SK-N-SH treated with all-trans-retinoic acid at 6 μM for 48 hours (cell line): ENCODE measurements around the gene S100A6.

Source experiments
- ATAC-seq: fragments of 200-7000 bp; cut with Tn5 transposase; 3 replicates; pipeline ENCODE4 v1.9.1; 2020; ENCODE audit warnings: mild to moderate bottlenecking, moderate library complexity
- ARNTL ChIP-seq: fragments of 450-650 bp; formaldehyde crosslinking; IDR thresholded peaks from 2 replicates; pipeline ENCODE4 v1.5.0; 2020; ENCODE audit warnings: low read depth, mild to moderate bottlenecking, moderate library complexity, borderline replicate concordance
- BACH2 ChIP-seq: fragments of 250-450 bp; sonication (Bioruptor Pico); IDR thresholded peaks from 2 replicates; pipeline ENCODE4 v1.9.0; 2021; ENCODE audit warnings: mild to moderate bottlenecking, borderline replicate concordance
- CREB5 ChIP-seq: fragments of 250-450 bp; sonication (Bioruptor Pico); IDR thresholded peaks from 2 replicates; pipeline ENCODE4 v1.5.1; 2020; ENCODE audit warnings: low read depth, mild to moderate bottlenecking, moderate library complexity
- CSDC2 ChIP-seq: fragments of 250-450 bp; sonication (Bioruptor Pico); IDR thresholded peaks from 2 replicates; pipeline ENCODE4 v1.5.0; 2020; ENCODE audit warnings: mild to moderate bottlenecking, moderate library complexity
- CSRNP3 ChIP-seq: fragments of 250-450 bp; sonication (Bioruptor Pico); IDR thresholded peaks from 2 replicates; pipeline ENCODE4 v1.5.1; 2021; ENCODE audit warnings: mild to moderate bottlenecking, moderate library complexity
- ESRRG ChIP-seq: fragments of 250-450 bp; sonication (Bioruptor Pico); IDR thresholded peaks from 2 replicates; pipeline ENCODE4 v1.6.1; 2021; ENCODE audit warnings: mild to moderate bottlenecking
- GLIS3 ChIP-seq: fragments of 250-450 bp; sonication (Bioruptor Pico); IDR thresholded peaks from 2 replicates; pipeline ENCODE4 v1.5.0; 2020; ENCODE audit warnings: mild to moderate bottlenecking, moderate library complexity
- ISL1 ChIP-seq: fragments of 250-450 bp; sonication (Bioruptor Pico); IDR thresholded peaks from 2 replicates; pipeline ENCODE4 v2.1.2; 2022; ENCODE audit warnings: mild to moderate bottlenecking, moderate library complexity
- OSR1 ChIP-seq: fragments of 250-450 bp; sonication (Bioruptor Pico); IDR thresholded peaks from 2 replicates; pipeline ENCODE4 v1.8.0; 2022; ENCODE audit warnings: moderate library complexity, mild to moderate bottlenecking, inconsistent platforms
- PATZ1 ChIP-seq: fragments of 250-450 bp; sonication (Bioruptor Pico); IDR thresholded peaks from 2 replicates; pipeline ENCODE4 v1.8.0; 2020; ENCODE audit warnings: mild to moderate bottlenecking, moderate library complexity, borderline replicate concordance
- PPARA ChIP-seq: fragments of 250-450 bp; sonication (Bioruptor Pico); IDR thresholded peaks from 2 replicates; pipeline ENCODE4 v1.5.0; 2020; ENCODE audit warnings: mild to moderate bottlenecking, borderline replicate concordance
- RARB ChIP-seq: fragments of 250-450 bp; sonication (Bioruptor Pico); IDR thresholded peaks from 2 replicates; pipeline ENCODE4 v1.8.0; 2021; ENCODE audit warnings: mild to moderate bottlenecking, moderate library complexity
- SNAI2 ChIP-seq: fragments of 250-450 bp; sonication (Bioruptor Pico); IDR thresholded peaks from 2 replicates; pipeline ENCODE4 v1.5.0; 2020; ENCODE audit warnings: mild to moderate bottlenecking, moderate library complexity
- TCF4 ChIP-seq: fragments of 250-450 bp; sonication (Bioruptor Pico); IDR thresholded peaks from 2 replicates; pipeline ENCODE4 v1.8.0; 2021; ENCODE audit warnings: mild to moderate bottlenecking, moderate library complexity, borderline replicate concordance
- TOX ChIP-seq: fragments of 250-450 bp; sonication (Bioruptor Pico); IDR thresholded peaks from 2 replicates; pipeline ENCODE4 v1.8.0; 2021; ENCODE audit warnings: mild to moderate bottlenecking, moderate library complexity, borderline replicate concordance
- ZC3H10 ChIP-seq: fragments of 250-450 bp; sonication (Bioruptor Pico); IDR thresholded peaks from 2 replicates; pipeline ENCODE4 v1.5.1; 2021; ENCODE audit warnings: mild to moderate bottlenecking, moderate library complexity
- ZFP3 ChIP-seq: fragments of 250-450 bp; sonication (Bioruptor Pico); IDR thresholded peaks from 2 replicates; pipeline ENCODE4 v1.5.0; 2020; ENCODE audit warnings: mild to moderate bottlenecking, moderate library complexity
- ZFP30 ChIP-seq: fragments of 450-650 bp; formaldehyde crosslinking; IDR thresholded peaks from 2 replicates; pipeline ENCODE4 v1.5.0; 2022; ENCODE audit warnings: mild to moderate bottlenecking, moderate library complexity
- ZNF565 ChIP-seq: fragments of 450-650 bp; formaldehyde crosslinking; conservative IDR thresholded peaks from 2 replicates; pipeline ENCODE4 v1.5.0; 2020; ENCODE audit warnings: low read depth, mild to moderate bottlenecking, moderate library complexity
- ZNF70 ChIP-seq: fragments of 450-650 bp; formaldehyde crosslinking; IDR thresholded peaks from 2 replicates; pipeline ENCODE4 v1.5.0; 2020; ENCODE audit warnings: mild to moderate bottlenecking, moderate library complexity
- ZNF8 ChIP-seq: fragments of 450-650 bp; formaldehyde crosslinking; IDR thresholded peaks from 2 replicates; pipeline ENCODE4 v1.5.0; 2020; ENCODE audit warnings: mild to moderate bottlenecking, moderate library complexity
- TF ChIP-seq, protein P1 (sequence below): fragments of 250-450 bp; sonication (Bioruptor Pico); IDR thresholded peaks from 2 replicates; pipeline ENCODE4 v1.8.0; 2021; ENCODE audit warnings: low read depth, mild to moderate bottlenecking, moderate library complexity, borderline replicate concordance
- TF ChIP-seq, protein P2 (sequence below): fragments of 250-450 bp; sonication (Bioruptor Pico); IDR thresholded peaks from 2 replicates; pipeline ENCODE4 v1.5.0; 2020; ENCODE audit warnings: mild to moderate bottlenecking, moderate library complexity

Gene S100A6

GRCh38 chr1:153565529-153566374, 30.0 kb upstream of the S100A6 start, which contains the start of gene S100A2:
Gene S100A2 (minus strand): TSS chr1:153565844. CDS start chr1:153563877, 1,967 bp downstream.
- ATAC-seq = peak; percentile 68
- TF ChIP-seq PATZ1 (CRISPR knock-in tag) (peak; percentile 60; the same call in 1 of the 2 replicates), RARB (CRISPR knock-in tag) (no peak), ZNF8 (CRISPR knock-in tag) (no peak), ZFP3 (CRISPR knock-in tag) (peak; percentile 75), SNAI2 (CRISPR knock-in tag) (no peak), GLIS3 (CRISPR knock-in tag) (no peak), CSDC2 (peak; percentile 38; the same call in 1 of the 2 replicates), ZNF70 (no peak), CREB5 (CRISPR knock-in tag) (no peak), ARNTL (CRISPR knock-in tag) (no peak), ZNF565 (CRISPR knock-in tag) (0 out of 2 replicates have a peak, but pooled peaks have one; percentile 72), PPARA (no peak), TCF4 (CRISPR knock-in tag) (no peak), ZFP30 (CRISPR knock-in tag) (no peak), ZC3H10 (CRISPR knock-in tag) (no peak), ESRRG (no peak), CSRNP3 (CRISPR knock-in tag) (no peak), ISL1 (CRISPR knock-in tag) (no peak), OSR1 (peak; percentile 80), TOX (CRISPR knock-in tag) (peak; percentile 67; the same call in 1 of the 2 replicates), BACH2 (CRISPR knock-in tag) (no peak)
- TF ChIP-seq, protein P1, sequence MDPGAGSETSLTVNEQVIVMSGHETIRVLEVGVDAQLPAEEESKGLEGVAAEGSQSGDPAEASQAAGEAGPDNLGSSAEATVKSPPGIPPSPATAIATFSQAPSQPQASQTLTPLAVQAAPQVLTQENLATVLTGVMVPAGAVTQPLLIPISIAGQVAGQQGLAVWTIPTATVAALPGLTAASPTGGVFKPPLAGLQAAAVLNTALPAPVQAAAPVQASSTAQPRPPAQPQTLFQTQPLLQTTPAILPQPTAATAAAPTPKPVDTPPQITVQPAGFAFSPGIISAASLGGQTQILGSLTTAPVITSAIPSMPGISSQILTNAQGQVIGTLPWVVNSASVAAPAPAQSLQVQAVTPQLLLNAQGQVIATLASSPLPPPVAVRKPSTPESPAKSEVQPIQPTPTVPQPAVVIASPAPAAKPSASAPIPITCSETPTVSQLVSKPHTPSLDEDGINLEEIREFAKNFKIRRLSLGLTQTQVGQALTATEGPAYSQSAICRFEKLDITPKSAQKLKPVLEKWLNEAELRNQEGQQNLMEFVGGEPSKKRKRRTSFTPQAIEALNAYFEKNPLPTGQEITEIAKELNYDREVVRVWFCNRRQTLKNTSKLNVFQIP (CRISPR knock-in tag) = peak; percentile 83; the same call in 1 of the 2 replicates
- TF ChIP-seq, protein P2, sequence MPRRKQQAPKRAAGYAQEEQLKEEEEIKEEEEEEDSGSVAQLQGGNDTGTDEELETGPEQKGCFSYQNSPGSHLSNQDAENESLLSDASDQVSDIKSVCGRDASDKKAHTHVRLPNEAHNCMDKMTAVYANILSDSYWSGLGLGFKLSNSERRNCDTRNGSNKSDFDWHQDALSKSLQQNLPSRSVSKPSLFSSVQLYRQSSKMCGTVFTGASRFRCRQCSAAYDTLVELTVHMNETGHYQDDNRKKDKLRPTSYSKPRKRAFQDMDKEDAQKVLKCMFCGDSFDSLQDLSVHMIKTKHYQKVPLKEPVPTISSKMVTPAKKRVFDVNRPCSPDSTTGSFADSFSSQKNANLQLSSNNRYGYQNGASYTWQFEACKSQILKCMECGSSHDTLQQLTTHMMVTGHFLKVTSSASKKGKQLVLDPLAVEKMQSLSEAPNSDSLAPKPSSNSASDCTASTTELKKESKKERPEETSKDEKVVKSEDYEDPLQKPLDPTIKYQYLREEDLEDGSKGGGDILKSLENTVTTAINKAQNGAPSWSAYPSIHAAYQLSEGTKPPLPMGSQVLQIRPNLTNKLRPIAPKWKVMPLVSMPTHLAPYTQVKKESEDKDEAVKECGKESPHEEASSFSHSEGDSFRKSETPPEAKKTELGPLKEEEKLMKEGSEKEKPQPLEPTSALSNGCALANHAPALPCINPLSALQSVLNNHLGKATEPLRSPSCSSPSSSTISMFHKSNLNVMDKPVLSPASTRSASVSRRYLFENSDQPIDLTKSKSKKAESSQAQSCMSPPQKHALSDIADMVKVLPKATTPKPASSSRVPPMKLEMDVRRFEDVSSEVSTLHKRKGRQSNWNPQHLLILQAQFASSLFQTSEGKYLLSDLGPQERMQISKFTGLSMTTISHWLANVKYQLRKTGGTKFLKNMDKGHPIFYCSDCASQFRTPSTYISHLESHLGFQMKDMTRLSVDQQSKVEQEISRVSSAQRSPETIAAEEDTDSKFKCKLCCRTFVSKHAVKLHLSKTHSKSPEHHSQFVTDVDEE (CRISPR knock-in tag) = no peak

DNA sequence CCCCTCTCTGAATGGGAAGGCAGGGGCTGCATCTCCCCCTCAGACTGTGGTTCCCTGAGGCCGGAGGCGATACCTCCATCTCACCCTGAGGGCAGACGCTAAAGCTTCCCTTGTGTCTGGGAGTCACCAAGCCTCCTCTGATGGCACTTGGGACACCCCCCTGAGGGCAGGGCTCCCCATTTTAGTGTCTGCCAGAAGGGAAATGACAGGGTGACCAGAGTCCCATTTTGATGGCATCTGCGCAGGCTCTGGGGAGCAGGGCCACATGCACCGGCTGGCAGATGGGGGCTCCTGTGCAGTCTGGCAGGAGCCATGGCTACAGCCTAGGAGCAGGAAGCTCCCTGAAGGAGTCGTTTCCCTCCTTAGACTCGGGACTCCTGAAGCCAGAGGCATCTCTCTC, 28.2 kb upstream of the S100A6 start:
- ATAC-seq = no peak
- TF ChIP-seq CSRNP3 (CRISPR knock-in tag) (no peak), CREB5 (CRISPR knock-in tag) (no peak), CSDC2 (no peak), ISL1 (CRISPR knock-in tag) (no peak), RARB (CRISPR knock-in tag) (no peak), ARNTL (CRISPR knock-in tag) (no peak), TCF4 (CRISPR knock-in tag) (no peak), ESRRG (no peak), TOX (CRISPR knock-in tag) (no peak), BACH2 (CRISPR knock-in tag) (no peak), OSR1 (no peak), GLIS3 (CRISPR knock-in tag) (no peak)
- TF ChIP-seq, protein P1 (CRISPR knock-in tag) = no peak
